Fibroblast of mammary gland (primary cell): ENCODE measurements around the gene RETREG3.
A peak's percentile ranks its signal among the peaks of the same experiment; 100 is the strongest.
"Not testable (repeated sequence)": the region's sequence is repeated elsewhere in the genome, so short reads cannot be mapped to it uniquely, and the experiment has no call there.

Experiments
- DNase-seq: peaks from one replicate; pipeline ENCODE4 v3.0.0-alpha.2; 2010; ENCODE audit warnings: low read depth
- H3K4me3 ChIP-seq: 2 replicates; pipeline ENCODE4 v1.5.1; 2011; ENCODE audit warnings: low read depth, mild to moderate bottlenecking, low read length, moderate library complexity; ENCODE audit not compliant: control insufficient read depth
- TF ChIP-seq, protein P1 (sequence below): conservative IDR thresholded peaks from 2 replicates; pipeline ENCODE4 v1.5.1; 2011; ENCODE audit warnings: low read depth, low read length, inconsistent platforms; ENCODE audit not compliant: control insufficient read depth, insufficient read depth

Gene RETREG3

GRCh38 chr17:42541041-42541833 lies 67.9 kb downstream of the RETREG3 start:
- H3K4me3 ChIP-seq = no peak overlapping the region
- no peak for DNase-seq
- TF ChIP-seq, protein P1, sequence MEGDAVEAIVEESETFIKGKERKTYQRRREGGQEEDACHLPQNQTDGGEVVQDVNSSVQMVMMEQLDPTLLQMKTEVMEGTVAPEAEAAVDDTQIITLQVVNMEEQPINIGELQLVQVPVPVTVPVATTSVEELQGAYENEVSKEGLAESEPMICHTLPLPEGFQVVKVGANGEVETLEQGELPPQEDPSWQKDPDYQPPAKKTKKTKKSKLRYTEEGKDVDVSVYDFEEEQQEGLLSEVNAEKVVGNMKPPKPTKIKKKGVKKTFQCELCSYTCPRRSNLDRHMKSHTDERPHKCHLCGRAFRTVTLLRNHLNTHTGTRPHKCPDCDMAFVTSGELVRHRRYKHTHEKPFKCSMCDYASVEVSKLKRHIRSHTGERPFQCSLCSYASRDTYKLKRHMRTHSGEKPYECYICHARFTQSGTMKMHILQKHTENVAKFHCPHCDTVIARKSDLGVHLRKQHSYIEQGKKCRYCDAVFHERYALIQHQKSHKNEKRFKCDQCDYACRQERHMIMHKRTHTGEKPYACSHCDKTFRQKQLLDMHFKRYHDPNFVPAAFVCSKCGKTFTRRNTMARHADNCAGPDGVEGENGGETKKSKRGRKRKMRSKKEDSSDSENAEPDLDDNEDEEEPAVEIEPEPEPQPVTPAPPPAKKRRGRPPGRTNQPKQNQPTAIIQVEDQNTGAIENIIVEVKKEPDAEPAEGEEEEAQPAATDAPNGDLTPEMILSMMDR = no peak

DNA sequence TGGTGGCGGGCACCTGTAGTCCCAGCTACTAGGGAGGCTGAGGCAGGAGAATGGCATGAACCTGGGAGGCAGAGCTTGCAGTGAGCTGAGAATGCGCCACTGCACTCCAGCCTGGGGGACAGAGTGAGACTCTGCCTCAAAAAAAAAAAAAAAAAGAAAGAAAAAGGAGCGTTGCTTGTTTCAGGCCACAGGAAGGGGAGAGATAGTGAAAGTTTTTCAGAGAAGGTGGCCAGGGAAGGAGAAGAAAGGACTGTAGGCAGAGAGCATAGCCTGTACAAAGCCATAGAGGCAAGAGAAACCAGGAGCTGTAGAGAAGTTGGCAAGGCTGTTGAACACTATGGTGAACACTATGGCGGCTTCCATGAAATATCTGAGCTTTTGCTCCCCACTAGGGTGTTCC lies 68.6 kb downstream of the RETREG3 start:
- not testable (repeated sequence) for H3K4me3 ChIP-seq, DNase-seq

DNA sequence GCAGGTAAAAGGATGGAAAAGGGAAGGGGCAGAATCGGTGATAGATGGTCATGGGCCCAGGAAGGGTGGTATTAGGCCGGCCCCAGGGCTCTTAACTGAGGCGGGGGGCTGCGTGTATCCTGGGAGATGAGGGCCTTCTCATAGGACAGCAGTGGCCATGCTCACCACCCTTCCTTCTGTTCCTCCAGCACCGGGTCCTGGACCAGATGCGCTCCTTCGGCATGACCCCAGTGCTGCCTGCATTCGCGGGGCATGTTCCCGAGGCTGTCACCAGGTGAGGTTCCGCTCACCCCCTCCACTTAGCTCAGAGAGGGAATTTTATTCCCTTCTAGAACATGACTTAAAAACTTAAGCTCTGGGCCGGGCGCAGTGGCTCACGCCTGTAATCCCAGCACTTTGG lies 70.7 kb downstream of the RETREG3 start:
- TF ChIP-seq, protein P1 = no peak
- H3K4me3 ChIP-seq = no peak overlapping the region
- DNase-seq = no peak

DNA sequence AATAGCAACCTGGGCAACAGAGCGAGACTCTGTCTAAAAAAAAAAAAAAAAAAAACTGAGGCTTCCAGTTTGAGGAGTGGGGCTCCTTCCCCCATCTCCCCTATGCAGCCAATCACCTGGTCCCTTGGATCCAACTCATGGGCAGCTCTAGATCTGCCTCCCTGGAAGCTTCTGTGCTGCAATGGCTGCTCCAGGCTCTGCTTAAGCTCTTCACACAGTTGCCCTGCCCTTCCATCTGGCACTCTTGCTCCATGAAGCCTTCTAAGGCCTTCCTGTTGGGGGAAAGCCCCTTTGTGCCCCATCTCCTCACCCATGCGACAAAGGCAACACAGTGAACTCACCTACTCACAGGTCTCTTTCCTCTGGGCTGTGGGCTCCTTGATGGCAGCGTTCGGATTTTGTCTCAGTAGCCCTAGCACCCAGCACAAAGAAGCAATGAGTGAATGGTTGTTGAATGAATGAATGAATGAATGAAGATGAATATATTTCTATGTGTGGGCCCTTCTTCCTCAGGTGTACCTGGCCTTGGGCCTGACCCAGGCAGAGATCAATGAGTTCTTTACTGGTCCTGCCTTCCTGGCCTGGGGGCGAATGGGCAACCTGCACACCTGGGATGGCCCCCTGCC lies 71.2 kb downstream of the RETREG3 start:
- TF ChIP-seq, protein P1 = no peak
- DNase-seq = no peak
- H3K4me3 ChIP-seq = no peak overlapping the region

- TF ChIP-seq, protein P1 = no peak
- DNase-seq = no peak
- peak overlapping the region; percentile 67 for H3K4me3 ChIP-seq
Observed at GRCh38 chr17:42537156-42537805, 71.9 kb downstream of the RETREG3 start.

GRCh38 chr17:42536372-42537155 lies 72.6 kb downstream of the RETREG3 start:
- TF ChIP-seq, protein P1 = no peak
- H3K4me3 ChIP-seq = peak overlapping the region; percentile 67
- peak; percentile 75 for DNase-seq
